GM19240 (cell line): ENCODE results near the gene DMAP1.
"Not testable (repeated sequence)": the region's sequence is repeated elsewhere in the genome, so short reads cannot be mapped to it uniquely, and the experiment has no call there.

ENCODE experiments used
- DNase-seq: peaks from one replicate; pipeline ENCODE4 v3.0.0; 2011; ENCODE audit warnings: low spot score; ENCODE audit not compliant: insufficient read length

Gene DMAP1

DNA sequence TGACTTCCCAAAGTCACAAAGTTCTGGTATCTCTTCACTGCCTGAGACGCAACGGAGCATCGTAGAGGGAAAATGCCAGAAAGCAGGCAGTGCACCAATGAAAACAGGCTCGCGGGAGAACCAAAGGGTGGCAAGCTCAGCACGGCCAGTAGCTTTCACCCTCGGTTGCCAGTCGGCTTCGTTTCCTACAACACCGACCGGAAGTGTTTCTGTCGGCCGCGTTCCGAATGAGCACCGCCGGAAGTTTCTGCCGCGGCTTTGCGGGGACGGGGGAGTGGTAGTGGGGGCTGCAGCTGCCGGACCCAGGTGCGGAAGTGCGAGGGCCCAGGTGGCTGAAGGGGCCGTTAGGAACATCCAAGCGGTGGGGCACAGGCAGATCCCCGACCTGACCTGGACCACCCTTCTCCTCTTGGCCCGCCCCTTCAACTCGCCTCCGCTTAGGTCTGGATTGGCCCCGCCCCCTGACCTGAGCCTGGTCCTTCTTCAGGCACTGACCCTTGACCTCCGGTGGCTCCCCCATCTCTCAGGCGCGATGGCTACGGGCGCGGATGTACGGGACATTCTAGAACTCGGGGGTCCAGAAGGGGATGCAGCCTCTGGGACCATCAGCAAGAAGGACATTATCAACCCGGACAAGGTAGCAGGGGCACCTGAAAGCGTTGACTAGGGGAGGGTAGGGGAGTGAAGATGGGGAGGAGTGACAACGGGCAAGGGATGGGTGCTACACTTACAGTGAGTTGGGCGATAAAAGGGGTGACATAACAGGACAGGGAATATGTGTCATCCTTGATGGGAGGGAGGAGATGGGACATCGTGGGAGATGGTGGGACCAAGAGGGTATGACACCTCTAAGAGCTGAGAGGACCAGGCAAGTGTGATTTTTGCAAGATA is at the start of gene DMAP1:
DMAP1 (plus strand) TSS at position 250 of the 891 bp plus-strand sequence; CDS start at position 533, 283 bp downstream.
- DNase-seq = peak; percentile 38

DNA sequence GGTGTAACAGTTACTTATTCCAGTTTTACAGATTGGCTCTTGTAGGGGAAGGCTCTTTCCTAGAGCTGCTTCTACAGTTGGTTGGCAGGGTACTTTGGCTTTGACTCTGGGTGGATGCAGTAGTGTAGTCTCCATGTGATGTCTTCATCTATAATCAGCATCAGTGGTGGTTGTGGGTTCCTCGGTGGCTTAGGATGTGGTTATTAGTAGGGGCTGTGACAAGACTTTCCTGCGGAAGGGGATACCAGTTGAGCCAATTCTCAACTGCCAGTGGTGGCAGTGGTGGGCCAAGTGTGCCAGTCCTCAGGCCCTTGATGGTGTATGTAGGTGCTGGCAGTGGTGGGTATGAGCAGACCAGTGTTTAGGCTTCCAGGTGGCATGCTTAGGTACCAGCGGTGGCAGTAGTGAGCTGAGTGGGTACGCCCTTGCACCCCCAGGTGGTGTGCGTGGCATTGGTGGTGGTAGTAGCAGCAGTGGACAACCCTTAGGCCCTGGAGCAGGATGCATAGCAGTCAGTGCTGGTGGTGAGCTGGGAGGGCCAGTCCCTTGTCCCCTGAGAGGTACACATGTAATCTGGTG is 44.7 kb upstream of the DMAP1 start:
- no peak for DNase-seq

DNA sequence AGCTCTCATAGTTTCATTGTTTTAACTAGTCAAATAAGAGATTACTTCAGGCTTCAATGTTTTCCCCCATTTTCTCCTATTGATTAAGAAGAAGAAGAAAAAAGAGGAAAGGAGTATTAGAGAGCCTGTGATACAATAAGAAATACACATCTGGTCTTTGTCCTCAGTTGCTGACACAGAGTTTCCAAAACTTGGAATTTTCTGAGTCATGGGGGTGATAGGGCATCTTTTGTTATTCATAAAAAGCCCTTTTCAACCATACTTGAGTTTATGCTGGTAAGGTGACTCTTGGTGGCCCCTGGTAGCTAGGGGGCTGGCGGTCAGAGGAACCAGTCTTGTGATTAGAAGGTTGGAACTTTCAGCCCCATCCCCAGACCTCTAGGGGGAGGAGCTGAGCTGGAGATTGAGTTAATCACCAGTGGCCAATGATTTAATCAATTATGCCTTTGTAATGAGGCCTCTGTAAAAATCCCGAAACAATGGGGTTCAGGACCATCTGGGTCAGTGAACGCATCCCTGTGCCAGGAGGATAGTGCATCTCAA is 42.9 kb upstream of the DMAP1 start:
- no peak for DNase-seq

DNA sequence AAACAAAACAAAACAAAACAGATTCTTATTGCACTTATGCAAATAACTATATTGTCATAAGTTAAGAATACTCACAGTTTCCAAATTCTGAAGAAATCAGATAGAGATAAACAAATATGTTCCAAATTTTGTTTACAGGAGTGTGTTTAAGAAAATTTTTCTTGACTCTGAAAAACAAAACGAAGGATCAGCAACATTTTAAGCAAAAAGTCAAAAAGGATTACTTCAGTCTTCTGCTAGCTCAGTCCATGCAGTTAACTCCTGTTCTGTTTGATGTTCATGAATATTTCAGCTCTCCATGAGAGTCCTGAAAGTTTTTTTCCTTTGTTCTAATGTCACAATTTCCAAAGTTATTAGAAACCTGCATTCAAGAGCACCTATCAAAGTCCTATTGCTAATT is 38.6 kb upstream of the DMAP1 start:
- no peak for DNase-seq

GRCh38 chr1:44200336-44200735 is 12.9 kb upstream of the DMAP1 start:
- no peak for DNase-seq

- DNase-seq = not testable (repeated sequence)
These were observed 6.7 kb upstream of the DMAP1 start for GRCh38 chr1:44206545-44206944.

GRCh38 chr1:44208226-44208625 is 5.0 kb upstream of the DMAP1 start:
- no peak for DNase-seq

DNA sequence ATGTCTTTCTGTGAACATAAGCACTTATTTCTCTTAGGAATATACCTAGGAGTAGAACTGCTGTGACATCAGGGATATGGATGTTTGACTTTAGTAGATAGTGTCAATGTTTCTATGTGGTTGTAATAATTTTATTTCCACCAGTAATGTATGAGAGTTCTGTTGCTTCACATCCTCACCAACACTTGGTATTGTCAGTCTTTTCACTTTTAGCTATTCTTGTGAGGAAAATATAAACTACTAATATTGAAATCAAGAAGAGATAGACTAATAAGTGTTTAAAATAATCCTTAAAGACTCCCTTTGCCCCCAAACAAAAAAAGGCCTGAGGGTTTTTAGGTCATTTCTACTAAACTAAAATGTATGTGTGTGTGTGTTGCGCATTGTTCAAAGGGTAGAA is 2.7 kb upstream of the DMAP1 start:
- no peak for DNase-seq

GRCh38 chr1:44212355-44213221 is 683 bp upstream of the DMAP1 start:
- DNase-seq = no peak

- peak; percentile 56 for DNase-seq
These were observed 4.6 kb downstream of the DMAP1 start for GRCh38 chr1:44217809-44218410.

GRCh38 chr1:44218503-44219300 is 5.4 kb downstream of the DMAP1 start:
- no peak for DNase-seq

DNA sequence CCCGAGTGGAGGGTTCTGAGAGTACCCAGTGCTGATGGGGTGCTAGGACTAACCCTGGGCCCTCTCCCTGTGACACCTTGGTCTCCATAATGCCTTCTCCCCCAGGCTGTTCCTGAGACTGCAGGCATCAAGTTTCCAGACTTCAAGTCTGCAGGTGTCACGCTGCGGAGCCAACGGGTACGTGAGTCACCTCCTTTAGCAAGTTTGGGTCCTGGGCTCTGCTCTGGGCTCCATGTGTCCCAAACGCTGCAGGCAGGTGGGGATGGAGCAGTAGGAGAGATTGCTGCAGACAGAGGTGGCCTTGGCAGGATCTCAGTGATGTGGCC is 6.0 kb downstream of the DMAP1 start:
- no peak for DNase-seq

DNA sequence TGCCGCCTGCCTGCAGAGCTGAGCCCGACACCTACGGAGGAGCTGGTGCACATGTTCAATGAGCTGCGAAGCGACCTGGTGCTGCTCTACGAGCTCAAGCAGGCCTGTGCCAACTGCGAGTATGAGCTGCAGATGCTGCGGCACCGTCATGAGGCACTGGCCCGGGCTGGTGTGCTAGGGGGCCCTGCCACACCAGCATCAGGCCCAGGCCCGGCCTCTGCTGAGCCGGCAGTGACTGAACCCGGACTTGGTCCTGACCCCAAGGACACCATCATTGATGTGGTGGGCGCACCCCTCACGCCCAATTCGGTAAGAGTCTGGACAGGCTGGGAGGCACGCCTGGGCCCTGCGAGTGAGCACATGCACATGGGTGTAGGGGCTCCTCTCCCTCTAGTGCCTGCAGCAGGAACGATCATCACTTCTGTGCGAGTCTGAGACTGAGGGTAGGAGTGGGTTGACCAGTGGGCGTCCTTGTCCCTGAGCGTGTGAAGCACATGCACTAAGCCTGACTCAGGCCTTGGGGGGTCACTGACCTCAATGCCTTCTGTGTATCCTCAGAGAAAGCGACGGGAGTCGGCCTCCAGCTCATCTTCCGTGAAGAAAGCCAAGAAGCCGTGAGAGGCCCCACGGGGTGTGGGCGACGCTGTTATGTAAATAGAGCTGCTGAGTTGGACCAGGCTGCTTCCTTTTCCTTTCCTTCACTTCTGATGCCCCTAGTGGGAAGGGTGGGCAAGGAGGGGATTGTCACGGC is 6.9 kb downstream of the DMAP1 start:
- no peak for DNase-seq

DNA sequence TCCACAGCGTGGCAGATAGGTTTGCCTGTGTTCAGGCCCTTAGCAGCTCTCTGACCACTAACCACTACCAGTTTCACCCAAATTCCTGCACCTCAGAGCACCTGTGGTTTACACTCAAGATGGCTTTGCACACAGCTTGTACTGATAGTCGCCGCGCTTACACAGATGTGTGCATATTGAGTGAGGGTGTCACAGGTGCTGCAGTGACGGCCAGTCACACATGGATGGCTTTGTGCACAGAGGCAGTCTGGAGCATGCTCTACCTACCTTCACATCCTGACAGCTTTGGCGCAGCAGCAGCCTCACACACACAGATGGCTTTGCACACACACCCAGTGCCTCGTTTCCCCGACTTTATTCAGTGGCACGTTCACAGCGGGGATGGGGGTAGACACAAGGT is 7.5 kb downstream of the DMAP1 start:
- DNase-seq = no peak

GRCh38 chr1:44221769-44222168 is 8.5 kb downstream of the DMAP1 start:
- DNase-seq = no peak

- DNase-seq = no peak
These were observed 9.3 kb downstream of the DMAP1 start for GRCh38 chr1:44222397-44223186.

- DNase-seq = no peak
These were observed 9.9 kb downstream of the DMAP1 start for GRCh38 chr1:44223187-44223610.

DNA sequence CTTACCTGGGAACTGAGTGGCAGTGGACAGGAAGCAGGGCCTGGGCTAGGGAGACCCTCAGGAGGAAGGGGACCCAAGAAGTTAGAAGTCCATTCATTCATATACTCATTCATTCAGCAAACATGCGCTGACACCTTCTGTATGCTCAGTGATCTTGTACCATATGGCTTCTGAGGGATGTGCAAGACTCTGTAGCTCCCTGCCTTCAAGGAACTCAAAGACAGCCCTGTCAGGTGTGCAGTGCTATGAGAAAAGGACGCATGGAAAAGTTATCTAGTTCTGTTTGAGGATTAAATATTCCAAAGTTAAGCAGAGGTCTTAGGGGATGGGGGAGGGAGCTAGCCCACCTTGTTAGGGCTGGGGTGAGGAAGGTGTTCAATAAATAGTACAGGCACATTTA is 12.5 kb downstream of the DMAP1 start:
- no peak for DNase-seq

- no peak for DNase-seq
These were observed 13.9 kb downstream of the DMAP1 start for GRCh38 chr1:44227211-44227610.
